Measurements from ENCODE around the gene CAMK2A.

CAMK2A gene

GRCh38 chr5:150238646-150239045 is 50.9 kb downstream of the CAMK2A start:
- TF ChIP-seq REST (IDR thresholded peaks at IDR 0.05; ENCODE audit: insufficient read depth in 1 of 2, low read depth in 2 of 2, low read length in 2 of 2), result no peak
- no peak for TF ChIP-seq POLR2AphosphoS5 (IDR thresholded peaks at IDR 0.05; ENCODE audit: low read depth, low read length)
- no peak for TF ChIP-seq SIN3A (IDR thresholded peaks at IDR 0.05; ENCODE audit: borderline replicate concordance, insufficient read depth, low read length)
- TF ChIP-seq TAF1 (IDR thresholded peaks at IDR 0.05; ENCODE audit: borderline replicate concordance, insufficient read depth, low read length), result no peak
- TF ChIP-seq FOXP2 (optimal IDR thresholded peaks at IDR 0.05; ENCODE audit: borderline replicate concordance, extremely low read depth, extremely low read length, insufficient read depth), result no peak

- no peak for TF ChIP-seq TAF1 (IDR thresholded peaks at IDR 0.05; ENCODE audit: borderline replicate concordance, insufficient read depth, low read length)
- no peak for TF ChIP-seq POLR2AphosphoS5 (IDR thresholded peaks at IDR 0.05; ENCODE audit: low read depth, low read length)
- no peak for TF ChIP-seq SIN3A (IDR thresholded peaks at IDR 0.05; ENCODE audit: borderline replicate concordance, insufficient read depth, low read length)
- TF ChIP-seq FOXP2 (optimal IDR thresholded peaks at IDR 0.05; ENCODE audit: borderline replicate concordance, extremely low read depth, extremely low read length, insufficient read depth), result no peak
- TF ChIP-seq REST (IDR thresholded peaks at IDR 0.05; ENCODE audit: insufficient read depth in 1 of 2, low read depth in 2 of 2, low read length in 2 of 2), result no peak
These were observed 52.4 kb downstream of the CAMK2A start for GRCh38 chr5:150236981-150237754.

- TF ChIP-seq TAF1 (IDR thresholded peaks at IDR 0.05; ENCODE audit: borderline replicate concordance, insufficient read depth, low read length) (no peak), POLR2AphosphoS5 (IDR thresholded peaks at IDR 0.05; ENCODE audit: low read depth, low read length) (no peak), SIN3A (IDR thresholded peaks at IDR 0.05; ENCODE audit: borderline replicate concordance, insufficient read depth, low read length) (no peak), REST (IDR thresholded peaks at IDR 0.05; ENCODE audit: insufficient read depth in 1 of 2, low read depth in 2 of 2, low read length in 2 of 2) (no peak), FOXP2 (optimal IDR thresholded peaks at IDR 0.05; ENCODE audit: borderline replicate concordance, extremely low read depth, extremely low read length, insufficient read depth) (no peak)
These were observed 53.3 kb downstream of the CAMK2A start for GRCh38 chr5:150236313-150236712.

- TF ChIP-seq FOXP2 (optimal IDR thresholded peaks at IDR 0.05; ENCODE audit: borderline replicate concordance, extremely low read depth, extremely low read length, insufficient read depth), result no peak
- no peak for TF ChIP-seq TAF1 (IDR thresholded peaks at IDR 0.05; ENCODE audit: borderline replicate concordance, insufficient read depth, low read length)
- TF ChIP-seq SIN3A (IDR thresholded peaks at IDR 0.05; ENCODE audit: borderline replicate concordance, insufficient read depth, low read length), result no peak
- TF ChIP-seq POLR2AphosphoS5 (IDR thresholded peaks at IDR 0.05; ENCODE audit: low read depth, low read length), result no peak
- TF ChIP-seq REST (IDR thresholded peaks at IDR 0.05; ENCODE audit: insufficient read depth in 1 of 2, low read depth in 2 of 2, low read length in 2 of 2), result no peak
These were observed 54.1 kb downstream of the CAMK2A start for GRCh38 chr5:150235500-150235854.

Data from PFSK-1 (cell line).